ENCODE results near the gene GRAMD1B. TPM values are rescaled to one million over a fixed set of nuclear protein-coding genes. Genes with fewer than 3 reads are reported as not detected.

The GRAMD1B gene
- total RNA-seq, 1 experiment from 2014 or later: 12.7 TPM

DNA sequence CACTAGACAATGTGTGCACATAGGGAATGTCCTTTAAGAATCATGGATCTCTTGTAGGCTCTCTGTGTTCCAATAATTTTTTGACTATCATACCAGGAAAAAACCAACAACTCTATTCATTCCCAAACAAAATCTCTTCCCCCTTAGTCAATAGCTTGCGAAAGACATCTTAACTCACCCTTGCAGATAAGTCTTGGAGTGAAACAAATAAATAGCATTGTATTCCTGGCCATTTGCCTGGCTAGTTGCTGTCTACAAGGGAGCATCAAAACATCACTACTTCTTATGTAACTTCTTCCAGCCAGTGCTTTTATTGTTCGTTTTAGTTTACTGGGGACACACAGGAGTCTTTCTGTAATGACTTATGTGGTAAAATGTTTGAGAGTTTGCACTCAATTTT lies 194.9 kb downstream of the GRAMD1B start:
- POLR2A ChIA-PET: no interaction called here
- BruUV-seq (replicated peaks): no TSS peak
- TF ChIP-seq YY1 (IDR thresholded peaks at IDR 0.05; ENCODE audit: extremely low read depth, insufficient replicate concordance, low read depth, low read length) (no peak), SIN3A (IDR thresholded peaks at IDR 0.05; ENCODE audit: low read depth) (no peak), EZH2 (IDR thresholded peaks at IDR 0.05) (no peak), SP1 (IDR thresholded peaks at IDR 0.05; ENCODE audit: low read depth) (no peak), ZNF274 (IDR thresholded peaks at IDR 0.05; ENCODE audit: low read depth, low read length) (no peak), POLR2AphosphoS5 (IDR thresholded peaks at IDR 0.05; ENCODE audit: low read depth, low read length) (no peak), SRF (IDR thresholded peaks at IDR 0.05; ENCODE audit: low read depth) (no peak), JUND (IDR thresholded peaks at IDR 0.05) (no peak)
- TF ChIP-seq, protein P1, sequence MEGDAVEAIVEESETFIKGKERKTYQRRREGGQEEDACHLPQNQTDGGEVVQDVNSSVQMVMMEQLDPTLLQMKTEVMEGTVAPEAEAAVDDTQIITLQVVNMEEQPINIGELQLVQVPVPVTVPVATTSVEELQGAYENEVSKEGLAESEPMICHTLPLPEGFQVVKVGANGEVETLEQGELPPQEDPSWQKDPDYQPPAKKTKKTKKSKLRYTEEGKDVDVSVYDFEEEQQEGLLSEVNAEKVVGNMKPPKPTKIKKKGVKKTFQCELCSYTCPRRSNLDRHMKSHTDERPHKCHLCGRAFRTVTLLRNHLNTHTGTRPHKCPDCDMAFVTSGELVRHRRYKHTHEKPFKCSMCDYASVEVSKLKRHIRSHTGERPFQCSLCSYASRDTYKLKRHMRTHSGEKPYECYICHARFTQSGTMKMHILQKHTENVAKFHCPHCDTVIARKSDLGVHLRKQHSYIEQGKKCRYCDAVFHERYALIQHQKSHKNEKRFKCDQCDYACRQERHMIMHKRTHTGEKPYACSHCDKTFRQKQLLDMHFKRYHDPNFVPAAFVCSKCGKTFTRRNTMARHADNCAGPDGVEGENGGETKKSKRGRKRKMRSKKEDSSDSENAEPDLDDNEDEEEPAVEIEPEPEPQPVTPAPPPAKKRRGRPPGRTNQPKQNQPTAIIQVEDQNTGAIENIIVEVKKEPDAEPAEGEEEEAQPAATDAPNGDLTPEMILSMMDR (IDR thresholded peaks at IDR 0.05 in 2 of 3, conservative IDR thresholded peaks at IDR 0.05 in 1 of 3; ENCODE audit: borderline replicate concordance in 1 of 3, insufficient read depth in 1 of 3, low read depth in 2 of 3, low read length in 2 of 3): no peak
- TF ChIP-seq, protein P2, sequence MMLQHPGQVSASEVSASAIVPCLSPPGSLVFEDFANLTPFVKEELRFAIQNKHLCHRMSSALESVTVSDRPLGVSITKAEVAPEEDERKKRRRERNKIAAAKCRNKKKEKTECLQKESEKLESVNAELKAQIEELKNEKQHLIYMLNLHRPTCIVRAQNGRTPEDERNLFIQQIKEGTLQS (IDR thresholded peaks at IDR 0.05): no peak
- TF ChIP-seq, protein P3, sequence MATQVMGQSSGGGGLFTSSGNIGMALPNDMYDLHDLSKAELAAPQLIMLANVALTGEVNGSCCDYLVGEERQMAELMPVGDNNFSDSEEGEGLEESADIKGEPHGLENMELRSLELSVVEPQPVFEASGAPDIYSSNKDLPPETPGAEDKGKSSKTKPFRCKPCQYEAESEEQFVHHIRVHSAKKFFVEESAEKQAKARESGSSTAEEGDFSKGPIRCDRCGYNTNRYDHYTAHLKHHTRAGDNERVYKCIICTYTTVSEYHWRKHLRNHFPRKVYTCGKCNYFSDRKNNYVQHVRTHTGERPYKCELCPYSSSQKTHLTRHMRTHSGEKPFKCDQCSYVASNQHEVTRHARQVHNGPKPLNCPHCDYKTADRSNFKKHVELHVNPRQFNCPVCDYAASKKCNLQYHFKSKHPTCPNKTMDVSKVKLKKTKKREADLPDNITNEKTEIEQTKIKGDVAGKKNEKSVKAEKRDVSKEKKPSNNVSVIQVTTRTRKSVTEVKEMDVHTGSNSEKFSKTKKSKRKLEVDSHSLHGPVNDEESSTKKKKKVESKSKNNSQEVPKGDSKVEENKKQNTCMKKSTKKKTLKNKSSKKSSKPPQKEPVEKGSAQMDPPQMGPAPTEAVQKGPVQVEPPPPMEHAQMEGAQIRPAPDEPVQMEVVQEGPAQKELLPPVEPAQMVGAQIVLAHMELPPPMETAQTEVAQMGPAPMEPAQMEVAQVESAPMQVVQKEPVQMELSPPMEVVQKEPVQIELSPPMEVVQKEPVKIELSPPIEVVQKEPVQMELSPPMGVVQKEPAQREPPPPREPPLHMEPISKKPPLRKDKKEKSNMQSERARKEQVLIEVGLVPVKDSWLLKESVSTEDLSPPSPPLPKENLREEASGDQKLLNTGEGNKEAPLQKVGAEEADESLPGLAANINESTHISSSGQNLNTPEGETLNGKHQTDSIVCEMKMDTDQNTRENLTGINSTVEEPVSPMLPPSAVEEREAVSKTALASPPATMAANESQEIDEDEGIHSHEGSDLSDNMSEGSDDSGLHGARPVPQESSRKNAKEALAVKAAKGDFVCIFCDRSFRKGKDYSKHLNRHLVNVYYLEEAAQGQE (IDR thresholded peaks at IDR 0.05; ENCODE audit: low read depth): no peak
- TF ChIP-seq, protein P4, sequence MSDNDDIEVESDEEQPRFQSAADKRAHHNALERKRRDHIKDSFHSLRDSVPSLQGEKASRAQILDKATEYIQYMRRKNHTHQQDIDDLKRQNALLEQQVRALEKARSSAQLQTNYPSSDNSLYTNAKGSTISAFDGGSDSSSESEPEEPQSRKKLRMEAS (IDR thresholded peaks at IDR 0.05): no peak
- TF ChIP-seq, protein P5, sequence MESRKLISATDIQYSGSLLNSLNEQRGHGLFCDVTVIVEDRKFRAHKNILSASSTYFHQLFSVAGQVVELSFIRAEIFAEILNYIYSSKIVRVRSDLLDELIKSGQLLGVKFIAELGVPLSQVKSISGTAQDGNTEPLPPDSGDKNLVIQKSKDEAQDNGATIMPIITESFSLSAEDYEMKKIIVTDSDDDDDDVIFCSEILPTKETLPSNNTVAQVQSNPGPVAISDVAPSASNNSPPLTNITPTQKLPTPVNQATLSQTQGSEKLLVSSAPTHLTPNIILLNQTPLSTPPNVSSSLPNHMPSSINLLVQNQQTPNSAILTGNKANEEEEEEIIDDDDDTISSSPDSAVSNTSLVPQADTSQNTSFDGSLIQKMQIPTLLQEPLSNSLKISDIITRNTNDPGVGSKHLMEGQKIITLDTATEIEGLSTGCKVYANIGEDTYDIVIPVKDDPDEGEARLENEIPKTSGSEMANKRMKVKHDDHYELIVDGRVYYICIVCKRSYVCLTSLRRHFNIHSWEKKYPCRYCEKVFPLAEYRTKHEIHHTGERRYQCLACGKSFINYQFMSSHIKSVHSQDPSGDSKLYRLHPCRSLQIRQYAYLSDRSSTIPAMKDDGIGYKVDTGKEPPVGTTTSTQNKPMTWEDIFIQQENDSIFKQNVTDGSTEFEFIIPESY (IDR thresholded peaks at IDR 0.05; ENCODE audit: extremely low read depth, insufficient replicate concordance, low read length): no peak
- H3K9ac ChIP-seq (ENCODE audit: low read length): no peak overlapping the region
- no peaks in the 10 kb centered on the region for H3K79me2 ChIP-seq (ENCODE audit: insufficient read depth, low read length)
- RAD21 ChIA-PET (ENCODE audit: low non-redundant PET in 1 of 2, low total read pairs in 2 of 2, uncharacterized antibody in 2 of 2, unreplicated experiment in 2 of 2): no interaction called here
- H3K4me1 ChIP-seq (ENCODE audit: control insufficient read depth in 1 of 2, insufficient read depth in 2 of 2, low read length in 2 of 2): no peaks in the 10 kb centered on the region
- DNase-seq (ENCODE audit: low read depth, low spot score) (no peak), ATAC-seq (no peak)
- H2AFZ ChIP-seq (ENCODE audit: low read depth, low read length, poor library complexity, severe bottlenecking): no peak overlapping the region
- no peaks in the 10 kb centered on the region for H4K20me1 ChIP-seq (ENCODE audit: insufficient read depth)
- H3K27ac ChIP-seq (ENCODE audit: low read depth, low read length): no peak overlapping the region
- no peaks in the 10 kb centered on the region for H3K9me2 ChIP-seq (ENCODE audit: insufficient read depth)
- H3K4me3 ChIP-seq (replicated peaks in 1 of 2; ENCODE audit: low read depth in 1 of 2, low read length in 2 of 2): no peak overlapping the region
- H3K27me3 ChIP-seq (ENCODE audit: insufficient read depth, low read length): peaks cover 3% of the 10 kb centered on the region; the same call in 1 of the 2 replicates
- H3K36me3 ChIP-seq (ENCODE audit: control insufficient read depth in 1 of 2, insufficient read depth in 2 of 2, low read length in 2 of 2): no peaks in the 10 kb centered on the region
- H3K9me3 ChIP-seq (ENCODE audit: control insufficient read depth in 1 of 2, insufficient read depth in 1 of 2, low read depth in 1 of 2, low read length in 2 of 2): no peaks in the 10 kb centered on the region
- CTCF ChIA-PET: no interaction called here
- H3K4me2 ChIP-seq (ENCODE audit: low read length): no peak overlapping the region
- intact Hi-C loops (cut with micrococcal nuclease): no loop called here
